HG02885 (cell line): Measurements from ENCODE around the gene TGFBR2.

Experiments
- ATAC-seq: cut with Tn5 transposase; IDR thresholded peaks from one replicate; pipeline ENCODE4 v1.9.1; 2021; ENCODE audit warnings: mild to moderate bottlenecking; ENCODE audit not compliant: unreplicated experiment, poor library complexity

TGFBR2 gene

GRCh38 chr3:30670292-30670691, 63.9 kb downstream of the TGFBR2 start:
- ATAC-seq = no peak

- no peak for ATAC-seq
These were observed 65.3 kb downstream of the TGFBR2 start for GRCh38 chr3:30671527-30672286.

- ATAC-seq = no peak
These were observed 65.9 kb downstream of the TGFBR2 start for GRCh38 chr3:30672287-30672735.

DNA sequence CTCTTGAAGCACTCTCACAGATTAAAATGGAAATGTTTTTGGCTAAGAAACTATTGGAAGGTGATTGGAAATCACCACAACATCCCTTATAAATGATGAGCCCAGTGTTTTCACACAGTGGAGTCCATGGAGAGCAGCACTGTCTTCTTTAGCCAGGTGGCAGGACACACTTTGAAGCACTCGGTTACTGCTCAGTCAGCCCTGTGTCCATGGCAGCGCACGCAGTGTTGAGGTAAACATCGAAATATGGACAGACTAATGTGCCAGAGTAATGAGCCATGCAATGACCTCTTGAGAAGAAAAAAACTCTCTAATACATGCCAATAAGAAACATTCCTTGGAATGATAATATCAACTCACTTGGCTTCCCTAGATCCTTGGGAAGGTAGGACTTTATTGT, 66.6 kb downstream of the TGFBR2 start:
- ATAC-seq = no peak

GRCh38 chr3:30673425-30674341, 67.3 kb downstream of the TGFBR2 start:
- ATAC-seq = no peak

DNA sequence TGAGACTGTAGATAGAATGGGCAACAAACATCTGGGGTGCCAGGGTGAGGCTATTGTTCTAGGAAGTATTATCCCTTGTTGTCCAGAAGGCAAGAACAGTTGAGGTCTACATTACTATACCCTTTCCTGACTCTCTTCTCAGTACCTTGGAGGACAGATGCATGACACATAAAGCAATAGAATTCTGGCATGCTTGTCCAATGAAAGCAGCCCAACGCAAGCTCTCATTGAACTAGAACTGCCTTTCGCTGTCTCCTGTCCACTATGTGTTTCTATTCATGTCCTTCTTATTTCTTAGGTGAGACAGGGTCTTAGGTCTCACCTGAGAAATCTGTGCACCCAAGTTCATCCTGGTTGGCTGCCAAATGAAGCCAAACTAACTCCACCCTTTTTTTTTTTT, 68.6 kb downstream of the TGFBR2 start:
- ATAC-seq = no peak

DNA sequence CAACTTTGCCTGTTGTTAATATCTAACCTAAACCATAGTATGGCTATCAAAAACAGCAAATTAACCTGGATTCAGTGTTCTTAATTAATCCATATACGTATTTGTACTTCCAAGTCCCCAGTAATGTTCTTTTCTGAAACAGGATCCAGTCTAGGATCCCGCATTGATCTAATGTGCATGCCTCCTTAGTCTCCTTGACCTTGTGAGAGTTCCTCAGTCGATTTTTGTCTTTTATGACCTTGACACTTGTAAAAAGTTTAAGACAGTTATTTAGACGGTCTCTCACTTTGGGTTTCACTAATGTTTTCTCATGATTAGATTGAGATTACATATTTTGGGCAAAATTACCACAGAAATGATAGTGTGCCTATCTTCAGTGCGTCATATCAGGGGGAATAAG, 69.4 kb downstream of the TGFBR2 start:
- ATAC-seq = no peak

DNA sequence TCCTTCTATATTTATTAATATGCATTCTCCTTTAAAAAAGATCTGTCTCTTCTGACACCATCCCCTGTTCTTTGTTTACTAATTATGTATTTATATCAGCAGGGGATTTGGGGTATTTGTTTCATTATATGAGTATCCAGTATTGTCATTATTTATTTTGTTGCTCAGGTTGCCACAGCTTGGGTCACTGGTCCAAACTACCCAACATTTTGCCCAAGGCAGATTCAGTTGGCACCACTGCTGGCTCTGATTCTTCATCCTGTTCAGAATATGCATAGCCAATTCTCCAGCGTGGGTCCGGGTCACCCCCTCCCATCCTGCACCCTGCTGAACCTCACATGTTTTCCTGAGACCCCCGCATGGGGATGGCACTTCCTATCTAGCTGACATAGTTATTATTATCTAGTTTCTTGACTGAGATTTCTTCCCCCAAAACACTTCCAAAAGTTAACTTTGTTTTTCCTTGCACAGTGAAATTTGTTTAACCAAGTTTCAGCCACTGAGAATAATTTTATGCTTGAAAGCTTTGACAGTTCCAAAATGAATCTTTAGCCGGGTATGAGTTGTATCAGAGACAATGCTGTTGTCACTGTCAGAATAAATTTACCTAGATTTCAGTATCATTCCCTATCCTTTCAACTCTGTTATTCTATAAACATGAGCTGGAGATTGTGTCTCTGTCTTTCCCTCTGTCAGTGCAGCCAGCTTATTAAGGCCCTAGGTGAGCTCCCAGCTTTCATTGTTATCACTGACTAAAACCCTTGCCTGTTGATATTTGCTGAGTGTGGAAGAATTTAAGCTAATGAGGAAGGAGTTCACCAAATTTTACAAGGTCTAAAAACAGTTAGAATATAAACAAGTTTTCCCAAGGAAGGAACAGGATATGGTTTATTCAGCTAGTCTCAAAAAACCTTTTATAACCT, 70.3 kb downstream of the TGFBR2 start:
- ATAC-seq = no peak

DNA sequence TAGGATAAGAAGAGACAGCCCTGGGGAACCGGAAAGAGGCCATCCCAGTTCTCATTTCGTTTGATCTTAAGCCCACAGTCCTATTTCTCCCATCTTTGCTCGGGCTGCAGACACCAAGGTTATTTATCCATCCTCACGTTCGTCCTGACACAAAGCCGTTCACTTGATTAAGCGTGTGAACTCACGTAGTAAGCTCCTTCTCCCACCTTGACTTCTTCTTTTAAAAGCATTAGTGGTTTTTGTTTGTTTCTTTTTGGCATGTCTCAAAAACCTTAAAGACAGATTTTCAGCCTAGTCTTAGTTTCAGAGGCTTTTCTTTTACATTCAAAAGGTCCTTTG, 70.9 kb downstream of the TGFBR2 start:
- no peak for ATAC-seq

GRCh38 chr3:30679045-30679444, 72.6 kb downstream of the TGFBR2 start:
- ATAC-seq = no peak

GRCh38 chr3:30680789-30681648, 74.6 kb downstream of the TGFBR2 start:
- ATAC-seq = no peak

DNA sequence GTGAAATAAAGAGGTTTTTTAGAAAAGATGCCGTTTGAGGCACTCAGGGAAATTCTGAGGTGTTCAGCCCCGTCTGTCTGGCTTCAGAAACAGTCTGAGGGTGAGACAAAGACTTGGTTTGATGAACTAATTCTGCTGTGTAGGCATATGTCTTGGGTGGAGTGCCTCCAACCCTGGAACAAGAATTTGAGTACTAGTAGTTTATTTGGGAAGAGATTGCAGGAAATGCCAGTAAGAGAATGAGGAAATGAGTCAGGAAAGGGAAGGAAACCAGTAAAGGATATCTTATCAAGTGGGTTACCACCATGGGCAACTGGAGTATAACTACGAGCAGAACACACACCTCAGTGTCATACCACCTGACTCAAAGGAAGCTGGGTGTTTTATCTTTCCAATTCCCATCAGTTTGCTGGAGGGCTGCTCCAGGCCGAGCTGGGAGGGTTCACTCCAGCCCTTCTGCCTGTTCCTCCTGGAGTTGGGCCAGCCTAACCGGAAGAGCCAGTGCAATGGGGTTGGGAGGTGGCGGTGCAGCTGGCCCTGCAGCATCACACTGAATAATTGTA, 75.3 kb downstream of the TGFBR2 start:
- ATAC-seq = no peak

DNA sequence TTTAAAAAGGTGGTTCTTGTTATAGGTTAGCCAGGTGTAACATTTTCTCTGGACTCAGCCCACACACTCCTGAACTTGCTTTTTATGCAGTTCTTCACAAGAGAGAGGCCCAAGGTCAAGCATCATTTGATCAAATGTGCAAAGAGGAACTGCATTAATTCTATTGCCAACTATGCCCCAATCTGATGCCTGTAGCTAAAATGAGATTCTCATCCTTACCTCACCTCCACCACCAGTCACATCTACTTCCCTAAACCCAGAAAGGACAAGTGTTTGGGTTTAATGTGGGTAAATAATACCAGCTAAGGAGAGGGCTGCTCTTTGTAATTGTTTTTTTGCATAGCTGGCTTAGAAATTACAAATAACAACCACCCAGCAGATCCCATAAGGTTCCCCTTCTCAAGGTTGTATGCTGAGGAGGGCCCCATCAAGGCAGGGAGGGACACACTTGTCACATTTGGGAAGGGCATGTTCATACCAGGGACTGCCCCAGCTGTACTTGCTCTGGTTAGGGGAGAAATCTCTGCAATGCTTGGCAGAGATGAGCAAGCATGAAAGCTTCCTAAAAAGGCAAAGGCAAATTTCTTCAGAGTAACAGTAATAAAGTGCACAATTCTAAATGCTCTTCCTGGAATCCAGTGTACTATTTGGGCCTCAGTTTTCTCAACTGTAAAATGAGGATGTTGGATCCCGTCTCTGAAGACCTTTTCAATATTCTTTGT, 76.2 kb downstream of the TGFBR2 start:
- ATAC-seq = no peak

- no peak for ATAC-seq
These were observed 77.4 kb downstream of the TGFBR2 start for GRCh38 chr3:30683769-30684168.

GRCh38 chr3:30684356-30684755, 78.0 kb downstream of the TGFBR2 start:
- no peak for ATAC-seq

DNA sequence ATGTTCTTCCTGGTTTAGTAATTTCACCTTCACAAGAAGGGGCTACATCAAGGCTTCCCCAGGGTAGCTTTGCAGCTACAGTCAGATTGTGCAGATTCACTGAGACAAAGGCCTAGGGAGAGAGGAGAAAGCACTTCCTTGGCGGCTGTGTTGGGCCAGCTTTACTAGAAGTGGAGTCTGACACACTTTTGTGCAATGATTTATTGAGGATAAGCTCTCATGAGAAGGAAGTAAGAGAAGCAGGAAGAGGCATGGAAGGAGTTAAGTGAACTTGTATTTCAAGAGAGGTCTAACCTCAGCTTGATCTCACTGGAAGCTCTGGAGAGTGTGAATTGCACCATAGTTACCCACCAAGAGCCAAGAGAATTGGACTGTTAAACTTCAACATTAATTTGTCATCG, 78.9 kb downstream of the TGFBR2 start:
- no peak for ATAC-seq

- no peak for ATAC-seq
These were observed 79.8 kb downstream of the TGFBR2 start for GRCh38 chr3:30686176-30686575.

DNA sequence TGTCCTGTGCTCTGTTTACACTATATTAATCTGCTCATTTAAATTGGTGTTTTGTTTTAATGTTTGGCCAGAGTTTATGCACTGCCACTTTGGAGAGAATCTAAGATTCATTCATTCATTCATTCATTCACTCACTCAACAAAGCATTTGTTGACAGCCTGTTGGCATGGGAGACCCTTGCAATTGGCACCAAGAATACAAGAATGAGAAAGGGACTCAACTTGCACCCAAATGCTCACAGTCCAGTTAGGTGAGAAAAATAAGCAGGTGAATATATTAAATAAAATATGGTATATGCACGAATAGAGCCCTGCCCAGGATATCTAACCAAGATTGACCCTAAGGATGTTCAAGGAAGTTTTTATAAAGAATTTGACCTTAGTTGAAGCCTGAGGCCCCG, 80.4 kb downstream of the TGFBR2 start:
- no peak for ATAC-seq
